HFFc6 (cell line): ENCODE data around the gene C9orf50. TPM values are rescaled to one million over a fixed set of nuclear protein-coding genes. Genes with fewer than 3 reads are reported as not detected.

ENCODE experiments used
- DNase-seq: peaks from one replicate; pipeline ENCODE4 v3.0.0-alpha.2; 2018
- H3K27ac Mint-ChIP-seq: 2 replicates; pipeline ENCODE4 v1.8.0; 2020; ENCODE audit warnings: mild to moderate bottlenecking, mixed read lengths
- H3K27me3 Mint-ChIP-seq: 2 replicates; pipeline ENCODE4 v1.8.0; 2021; ENCODE audit warnings: mild to moderate bottlenecking, moderate library complexity, mixed read lengths; ENCODE audit not compliant: insufficient read depth
- H3K36me3 Mint-ChIP-seq: 2 replicates; pipeline ENCODE4 v1.8.0; 2021; ENCODE audit warnings: low read depth, mixed read lengths
- H3K4me1 Mint-ChIP-seq: 2 replicates; pipeline ENCODE4 v1.8.0; 2020; ENCODE audit warnings: low read depth, mixed read lengths
- H3K4me3 Mint-ChIP-seq: 2 replicates; pipeline ENCODE4 v1.8.0; 2020; ENCODE audit warnings: mild to moderate bottlenecking, moderate library complexity, mixed read lengths
- H3K9me3 Mint-ChIP-seq: 2 replicates; pipeline ENCODE4 v1.8.0; 2020; ENCODE audit warnings: mild to moderate bottlenecking, mixed read lengths
- CTCF ChIP-seq: fragments of 200-600 bp; sonication (generic); IDR thresholded peaks from 2 replicates; pipeline ENCODE4 v1.5.0; 2021; ENCODE audit warnings: antibody characterized with exemption, mild to moderate bottlenecking
- total RNA-seq, 6 experiments: library from RNA; stranded (reverse); fragmentation: NEBNext Ultra II Directional; extraction: Animal tissue kit (Norgen Biotek cat#: 25700); gene quantifications; 2 replicates in 1 of 6; 3 replicates in 5 of 6; pipeline ENCODE4 v1.2.3, GENCODE V29; 2021

C9orf50 gene
- total RNA-seq, 6 experiments from 2014 or later: 0.14 to 0.20 TPM; not detected in 4

GRCh38 chr9:129606161-129607026, 14.5 kb downstream of the C9orf50 start:
- H3K27ac Mint-ChIP-seq: no peak overlapping the region
- no peak for TF ChIP-seq CTCF
- peaks cover 37% of the 10 kb centered on the region for H3K4me1 Mint-ChIP-seq
- H3K4me3 Mint-ChIP-seq: no peak overlapping the region
- peaks cover 2% of the 10 kb centered on the region for H3K27me3 Mint-ChIP-seq
- no peaks in the 10 kb centered on the region for H3K9me3 Mint-ChIP-seq
- no peaks in the 10 kb centered on the region for H3K36me3 Mint-ChIP-seq
- DNase-seq: no peak

- peak overlapping the region; percentile 36; the same call in 1 of the 2 replicates for H3K27ac Mint-ChIP-seq
- no peak for DNase-seq
- peaks cover 28% of the 10 kb centered on the region for H3K4me1 Mint-ChIP-seq
- no peaks in the 10 kb centered on the region for H3K36me3 Mint-ChIP-seq
- TF ChIP-seq CTCF: no peak
- no peaks in the 10 kb centered on the region for H3K9me3 Mint-ChIP-seq
- H3K4me3 Mint-ChIP-seq: no peak overlapping the region
- peaks cover 2% of the 10 kb centered on the region for H3K27me3 Mint-ChIP-seq
Measured at GRCh38 chr9:129604766-129605163, 16.1 kb downstream of the C9orf50 start.

- Mint-ChIP-seq H3K4me3 (no peak overlapping the region), H3K27me3 (peaks cover 2% of the 10 kb centered on the region), H3K9me3 (no peaks in the 10 kb centered on the region), H3K4me1 (peaks cover 25% of the 10 kb centered on the region), H3K36me3 (no peaks in the 10 kb centered on the region), H3K27ac (peak overlapping the region; percentile 36; the same call in 1 of the 2 replicates)
- DNase-seq: no peak
- TF ChIP-seq CTCF: no peak
Measured at GRCh38 chr9:129604056-129604765, 16.7 kb downstream of the C9orf50 start.

- H3K27ac Mint-ChIP-seq: no peak overlapping the region
- no peak overlapping the region for H3K4me3 Mint-ChIP-seq
- no peaks in the 10 kb centered on the region for H3K9me3 Mint-ChIP-seq
- peaks cover 2% of the 10 kb centered on the region for H3K27me3 Mint-ChIP-seq
- no peaks in the 10 kb centered on the region for H3K36me3 Mint-ChIP-seq
- no peak for TF ChIP-seq CTCF
- H3K4me1 Mint-ChIP-seq: peaks cover 19% of the 10 kb centered on the region
- no peak for DNase-seq
Measured at GRCh38 chr9:129602598-129603415, 18.1 kb downstream of the C9orf50 start.

- peaks cover 15% of the 10 kb centered on the region for H3K4me1 Mint-ChIP-seq
- H3K27me3 Mint-ChIP-seq: peaks cover 2% of the 10 kb centered on the region; the same call in 1 of the 2 replicates
- H3K4me3 Mint-ChIP-seq: no peak overlapping the region
- no peaks in the 10 kb centered on the region for H3K9me3 Mint-ChIP-seq
- H3K27ac Mint-ChIP-seq: no peak overlapping the region
- no peaks in the 10 kb centered on the region for H3K36me3 Mint-ChIP-seq
- TF ChIP-seq CTCF: no peak
- no peak for DNase-seq
Measured at GRCh38 chr9:129601082-129601674, 19.7 kb downstream of the C9orf50 start.
